Tibial nerve (tissue), 4 donors: ENCODE data around the gene APOBEC2. TPM values are rescaled to one million over a fixed set of nuclear protein-coding genes. Genes with fewer than 3 reads are reported as not detected.

Experiments
- DNase-seq, 2 donors: peaks; one replicate each; pipeline ENCODE4 v3.0.0-alpha.2; 2019; ENCODE audit warnings: low spot score in 2 of 2
- H3K27ac ChIP-seq, 4 donors: fragments of 200-600 bp; sonication (generic) in 3 of 4; one replicate each; pipeline ENCODE4 v1.5.1; 2017 to 2019; ENCODE audit warnings: mild to moderate bottlenecking in 1 of 4
- H3K27me3 ChIP-seq, 2 donors: fragments of 200-600 bp; sonication (generic) in 1 of 2; one replicate each; pipeline versions ENCODE4 v1.5.1 to v1.6.0; 2017 to 2019
- H3K36me3 ChIP-seq, 3 donors: fragments of 200-600 bp; sonication (generic); one replicate each; pipeline ENCODE4 v1.5.1; 2018 to 2019
- H3K4me1 ChIP-seq, 4 donors: fragments of 200-600 bp; sonication (generic) in 3 of 4; one replicate each; pipeline ENCODE4 v1.5.1; 2017 to 2019
- H3K4me3 ChIP-seq, 4 donors: fragments of 200-600 bp; sonication (generic) in 3 of 4; one replicate each; pipeline ENCODE4 v1.5.1; 2017 to 2019; ENCODE audit warnings: mild to moderate bottlenecking in 1 of 4, moderate library complexity in 1 of 4
- H3K9me3 ChIP-seq, 4 donors: fragments of 200-600 bp; sonication (generic) in 3 of 4; one replicate each; pipeline ENCODE4 v1.5.1; 2017 to 2019
- EP300 ChIP-seq, 2 donors: sonication (generic); formaldehyde crosslinking; IDR thresholded peaks; one replicate each; pipeline ENCODE4 v1.6.1; 2017; ENCODE audit warnings: antibody characterized with exemption in 2 of 2, mild to moderate bottlenecking in 1 of 2
- POLR2A ChIP-seq, 2 donors: fragments of 450-650 bp; IDR thresholded peaks; one replicate each; pipeline ENCODE4 v1.6.1; 2017; ENCODE audit warnings: antibody characterized with exemption in 2 of 2, mild to moderate bottlenecking in 2 of 2, moderate library complexity in 2 of 2
- WGBS, 2 donors: methylation state at CpG; one replicate each; pipeline ENCODE4 v1.1.5; 2018; 5-methylcytosine and 5-hydroxymethylcytosine counted together
- total RNA-seq, 4 donors: library from RNA; depleted of rRNA; stranded (reverse); fragments of >200 nt; gene quantifications; one replicate each; pipeline ENCODE4 v1.1.0, GENCODE V29; 2016
- TF ChIP-seq, protein P1 (sequence below), 5 experiments: fragments of 200-600 bp in 3 of 5; fragments of 450-650 bp in 2 of 5; sonication (generic) in 3 of 5; IDR thresholded peaks; one replicate each; pipeline ENCODE4 v1.5.1; 2016 to 2019; ENCODE audit warnings: antibody characterized with exemption in 5 of 5, mild to moderate bottlenecking in 3 of 5, moderate library complexity in 2 of 5

The APOBEC2 gene
- total RNA-seq, 4 donors from 2014 or later: not detected

- H3K27ac ChIP-seq: no peak overlapping the region
- no peaks in the 10 kb centered on the region for H3K27me3 ChIP-seq
- no peak for DNase-seq
- H3K9me3 ChIP-seq: no peaks in the 10 kb centered on the region
- peaks cover 0 to 79% (median 0%) of the 10 kb centered on the region in 3 donors for H3K36me3 ChIP-seq
- H3K4me1 ChIP-seq: peaks cover 0 to 12% (median 1%) of the 10 kb centered on the region in 4 donors
- no peak for TF ChIP-seq EP300 (IDR thresholded peaks at IDR 0.05)
- no peak for TF ChIP-seq POLR2A (IDR thresholded peaks at IDR 0.05)
- TF ChIP-seq, protein P1, sequence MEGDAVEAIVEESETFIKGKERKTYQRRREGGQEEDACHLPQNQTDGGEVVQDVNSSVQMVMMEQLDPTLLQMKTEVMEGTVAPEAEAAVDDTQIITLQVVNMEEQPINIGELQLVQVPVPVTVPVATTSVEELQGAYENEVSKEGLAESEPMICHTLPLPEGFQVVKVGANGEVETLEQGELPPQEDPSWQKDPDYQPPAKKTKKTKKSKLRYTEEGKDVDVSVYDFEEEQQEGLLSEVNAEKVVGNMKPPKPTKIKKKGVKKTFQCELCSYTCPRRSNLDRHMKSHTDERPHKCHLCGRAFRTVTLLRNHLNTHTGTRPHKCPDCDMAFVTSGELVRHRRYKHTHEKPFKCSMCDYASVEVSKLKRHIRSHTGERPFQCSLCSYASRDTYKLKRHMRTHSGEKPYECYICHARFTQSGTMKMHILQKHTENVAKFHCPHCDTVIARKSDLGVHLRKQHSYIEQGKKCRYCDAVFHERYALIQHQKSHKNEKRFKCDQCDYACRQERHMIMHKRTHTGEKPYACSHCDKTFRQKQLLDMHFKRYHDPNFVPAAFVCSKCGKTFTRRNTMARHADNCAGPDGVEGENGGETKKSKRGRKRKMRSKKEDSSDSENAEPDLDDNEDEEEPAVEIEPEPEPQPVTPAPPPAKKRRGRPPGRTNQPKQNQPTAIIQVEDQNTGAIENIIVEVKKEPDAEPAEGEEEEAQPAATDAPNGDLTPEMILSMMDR (IDR thresholded peaks at IDR 0.05): no peak
- no peak overlapping the region for H3K4me3 ChIP-seq
- 91 to 95% methylated on average over 2 of the region's 2 CpGs for WGBS, 2 donors
Observed at GRCh38 chr6:41065550-41066026, 12.6 kb downstream of the APOBEC2 start.

DNA sequence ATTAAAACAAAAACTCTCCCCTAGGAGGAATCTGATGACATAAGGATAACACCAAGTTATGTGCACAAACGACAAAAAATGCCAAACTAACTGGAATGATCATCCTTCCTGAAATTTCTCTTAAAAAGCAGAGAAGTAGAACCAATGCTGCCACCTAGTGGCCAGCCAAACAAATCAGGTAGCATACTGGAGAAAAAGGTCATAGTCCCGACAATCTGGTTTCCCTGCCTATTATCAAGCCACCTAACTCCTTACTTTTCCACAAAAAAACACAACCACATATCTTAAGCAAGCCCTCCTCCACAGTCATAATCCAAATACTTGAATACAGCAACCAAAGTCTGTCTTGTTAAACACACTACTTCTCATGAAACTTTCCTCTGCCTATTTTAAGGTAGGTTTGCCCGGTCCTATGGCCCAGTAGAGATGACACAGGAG, 13.9 kb downstream of the APOBEC2 start:
- Histone ChIP-seq H3K4me1 (peaks cover 0 to 20% (median 5%) of the 10 kb centered on the region in 4 donors), H3K27me3 (no peaks in the 10 kb centered on the region), H3K36me3 (peaks cover 0 to 71% (median 0%) of the 10 kb centered on the region in 3 donors), H3K4me3 (no peak overlapping the region), H3K27ac (no peak overlapping the region), H3K9me3 (no peaks in the 10 kb centered on the region)
- 27 to 29% methylated on average over 3 of the region's 3 CpGs for WGBS, 2 donors
- DNase-seq: peak; percentile 74 to 76
- TF ChIP-seq POLR2A (IDR thresholded peaks at IDR 0.05) (no peak), EP300 (IDR thresholded peaks at IDR 0.05) (no peak)
- TF ChIP-seq, protein P1 (IDR thresholded peaks at IDR 0.05): peak; percentile 72 to 89 (median 75)

GRCh38 chr6:41071501-41071922, 18.5 kb downstream of the APOBEC2 start:
- no peak for DNase-seq
- 0% methylated on average over 16 of the region's 16 CpGs for WGBS, 2 donors

DNA sequence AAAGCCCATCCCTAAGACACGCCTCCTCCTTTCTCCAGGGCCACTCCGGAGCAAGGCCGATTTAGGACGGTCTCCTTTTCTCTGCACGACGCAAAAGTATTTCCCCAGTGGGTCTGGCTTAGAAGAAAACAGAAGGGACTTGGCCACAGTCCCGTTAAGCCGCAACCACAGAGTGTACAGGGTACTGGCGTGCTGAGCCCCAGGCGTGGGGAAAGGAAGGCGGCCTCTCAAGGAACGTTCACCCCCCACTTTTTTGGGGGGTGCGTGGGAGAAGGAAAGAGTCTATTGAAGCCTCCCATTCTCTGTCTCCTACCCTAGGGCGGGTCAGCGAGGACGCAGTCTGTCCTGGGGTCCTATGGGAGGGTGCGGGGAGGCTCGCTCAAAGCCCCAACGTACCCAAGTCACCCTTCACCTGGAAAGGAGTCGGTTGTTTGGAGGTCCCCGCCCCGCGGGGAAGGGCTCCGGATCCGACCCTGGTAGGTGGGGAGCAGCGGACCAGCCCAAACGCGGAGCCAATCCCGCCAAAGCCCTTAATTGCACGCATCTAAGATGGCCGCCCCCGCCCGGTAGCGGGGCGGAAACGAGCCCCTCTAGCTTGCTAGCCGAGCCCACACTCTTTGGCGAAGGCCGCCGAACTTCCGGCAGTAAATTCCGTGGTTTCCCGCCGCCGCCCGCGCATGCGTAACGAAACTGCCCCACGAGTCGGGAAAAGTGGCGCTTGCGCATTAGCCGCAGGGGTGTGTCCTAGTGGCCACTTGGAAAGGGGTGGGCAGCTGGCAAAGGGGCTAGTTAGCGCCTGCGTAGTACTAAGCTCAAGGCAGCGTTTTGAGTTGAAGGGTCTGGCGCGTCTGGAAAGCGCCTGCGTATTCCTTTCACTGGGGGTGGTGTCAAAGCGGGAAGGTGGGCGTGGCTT, 19.2 kb downstream of the APOBEC2 start, which contains the start of gene OARD1:
Gene OARD1, minus strand, starts transcription at position 434 of the 913 bp plus-strand sequence. CDS start 722 bp downstream, outside the sequence.
- H3K4me3 ChIP-seq: peak within 1 kb of the TSS; percentile 81 to 97 (median 85)
- H3K9me3 ChIP-seq: no peaks in the 10 kb centered on the region
- peak; percentile 97 to 98 for DNase-seq
- peaks cover 0 to 29% (median 0%) of the 10 kb centered on the region in 3 donors for H3K36me3 ChIP-seq
- TF ChIP-seq, protein P1 (IDR thresholded peaks at IDR 0.05): peak in 3 of 5 experiments; percentile 4 to 10 (median 4)
- TF ChIP-seq POLR2A (IDR thresholded peaks at IDR 0.05) (peak; percentile 45 to 79), EP300 (IDR thresholded peaks at IDR 0.05) (peak; percentile 84 to 90)
- WGBS, 2 donors: 0 to 1% methylated on average over 21 to 53 of the region's 63 CpGs
- H3K27me3 ChIP-seq: no peaks in the 10 kb centered on the region
- peak within 1 kb of the TSS; percentile 98 to 100 (median 100) for H3K27ac ChIP-seq
- H3K4me1 ChIP-seq: peaks cover 0 to 46% (median 23%) of the 10 kb centered on the region in 4 donors

More at GRCh38 chr6:41071501-41071922, 18.5 kb downstream of the APOBEC2 start:
- Histone ChIP-seq H3K36me3 (peaks cover 0 to 29% (median 0%) of the 10 kb centered on the region in 3 donors), H3K4me3 (peak overlapping the region; percentile 81 to 97 (median 85)), H3K4me1 (peaks cover 0 to 42% (median 23%) of the 10 kb centered on the region in 4 donors), H3K27me3 (no peaks in the 10 kb centered on the region), H3K9me3 (no peaks in the 10 kb centered on the region), H3K27ac (peak overlapping the region; percentile 98 to 100 (median 100))
- TF ChIP-seq EP300 (IDR thresholded peaks at IDR 0.05): no peak
- no peak for TF ChIP-seq POLR2A (IDR thresholded peaks at IDR 0.05)
- TF ChIP-seq, protein P1 (IDR thresholded peaks at IDR 0.05): no peak
